HG02884 (cell line): Measurements from ENCODE around the gene TNIP2.
"Not testable (repeated sequence)": the region's sequence is repeated elsewhere in the genome, so short reads cannot be mapped to it uniquely, and the experiment has no call there.

Experiments used
- ATAC-seq: cut with Tn5 transposase; IDR thresholded peaks from one replicate; pipeline ENCODE4 v1.9.1; 2021; ENCODE audit warnings: mild to moderate bottlenecking, moderate library complexity; ENCODE audit not compliant: unreplicated experiment

The TNIP2 gene

DNA sequence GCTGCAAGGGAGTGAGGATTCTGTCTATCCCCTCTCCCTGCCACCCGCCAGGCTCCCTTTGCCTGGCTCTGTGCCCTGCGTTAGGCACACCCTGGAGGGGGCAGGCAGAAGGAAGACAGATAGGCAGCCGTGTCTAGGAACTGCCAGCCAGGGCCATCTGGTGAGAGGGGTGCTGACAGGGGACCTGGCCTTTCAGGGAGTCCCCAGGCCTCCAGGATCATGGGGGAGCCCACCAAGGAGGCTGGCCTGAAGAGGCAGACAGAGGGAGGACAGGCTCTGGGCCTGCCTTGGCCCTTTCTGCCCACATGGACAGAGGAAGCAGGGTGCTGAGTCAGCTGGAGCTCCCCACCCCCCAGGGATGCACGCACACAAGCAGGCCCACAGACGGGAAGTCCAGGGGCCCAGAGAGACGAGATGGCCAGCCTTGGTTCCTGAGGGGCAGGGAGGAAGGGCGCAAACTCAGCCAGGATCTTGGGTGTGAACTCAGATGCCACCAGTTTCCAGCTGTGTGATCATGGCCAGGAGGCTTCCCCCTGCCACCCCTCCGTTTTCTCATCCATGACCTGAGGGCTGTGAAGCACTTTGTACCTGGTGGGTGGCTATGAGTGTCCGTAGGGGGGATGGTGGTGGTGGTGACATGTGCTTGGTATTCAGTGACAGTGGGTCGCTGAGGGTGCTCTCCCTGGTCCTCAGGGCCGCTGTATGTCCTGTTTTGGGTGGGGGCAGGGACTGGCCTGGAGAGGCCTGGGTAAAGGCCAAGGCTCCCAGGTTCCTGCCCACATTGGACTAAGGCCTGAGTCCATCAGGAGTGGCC is 38.6 kb upstream of the TNIP2 start:
- no peak for ATAC-seq

- no peak for ATAC-seq
Measured at GRCh38 chr4:2793586-2794485, 37.7 kb upstream of the TNIP2 start.

DNA sequence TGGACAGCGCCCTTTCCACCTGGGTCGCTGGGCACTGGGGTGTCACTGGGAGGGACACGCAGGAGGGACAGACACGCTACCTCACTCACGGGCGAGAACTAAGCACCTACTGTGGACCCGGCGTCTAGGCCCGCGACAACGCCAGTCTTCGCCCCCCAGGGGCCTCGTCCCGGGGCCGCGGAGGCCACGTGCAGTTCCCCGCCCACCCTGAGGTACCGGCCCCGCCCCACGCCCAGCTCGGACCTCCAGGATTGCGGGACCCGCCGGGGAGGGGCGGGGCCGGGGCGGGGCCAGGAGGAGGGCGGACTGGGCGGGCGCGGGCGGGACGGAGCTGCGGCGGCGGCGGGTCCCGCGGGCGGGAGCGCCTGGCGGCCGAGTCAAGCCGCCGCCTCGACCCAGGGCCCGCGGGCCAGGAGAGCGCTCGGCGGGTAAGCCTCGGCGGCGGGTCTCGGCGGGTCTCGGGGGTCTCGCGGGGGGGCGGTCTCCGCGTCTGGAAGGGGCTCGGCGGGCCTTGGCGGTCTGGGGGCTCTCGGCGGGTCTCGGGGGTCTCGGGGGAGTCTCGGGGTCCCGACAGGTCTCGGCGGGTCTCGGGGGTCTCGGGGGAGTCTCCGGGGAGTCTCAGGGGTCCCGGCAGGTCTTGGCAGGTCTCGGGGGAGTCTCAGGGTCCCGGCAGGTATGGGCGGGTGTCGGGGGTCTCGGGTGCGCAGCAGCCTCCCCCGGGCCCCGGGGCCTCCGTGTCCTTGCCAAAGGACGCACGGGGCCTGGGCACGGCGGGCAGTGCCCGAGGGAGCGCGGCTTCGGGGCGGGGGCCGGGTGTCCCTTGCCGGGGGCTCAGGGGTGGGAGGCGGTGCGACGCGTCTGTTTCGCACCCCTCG is 36.8 kb upstream of the TNIP2 start, which contains the start of gene SH3BP2:
TSS of gene SH3BP2 (plus strand) at position 375 of the 875 bp plus-strand sequence. CDS start 27,533 bp downstream, outside the sequence.
- no peak for ATAC-seq

GRCh38 chr4:2792396-2792710 is 36.2 kb upstream of the TNIP2 start:
- ATAC-seq, result no peak

DNA sequence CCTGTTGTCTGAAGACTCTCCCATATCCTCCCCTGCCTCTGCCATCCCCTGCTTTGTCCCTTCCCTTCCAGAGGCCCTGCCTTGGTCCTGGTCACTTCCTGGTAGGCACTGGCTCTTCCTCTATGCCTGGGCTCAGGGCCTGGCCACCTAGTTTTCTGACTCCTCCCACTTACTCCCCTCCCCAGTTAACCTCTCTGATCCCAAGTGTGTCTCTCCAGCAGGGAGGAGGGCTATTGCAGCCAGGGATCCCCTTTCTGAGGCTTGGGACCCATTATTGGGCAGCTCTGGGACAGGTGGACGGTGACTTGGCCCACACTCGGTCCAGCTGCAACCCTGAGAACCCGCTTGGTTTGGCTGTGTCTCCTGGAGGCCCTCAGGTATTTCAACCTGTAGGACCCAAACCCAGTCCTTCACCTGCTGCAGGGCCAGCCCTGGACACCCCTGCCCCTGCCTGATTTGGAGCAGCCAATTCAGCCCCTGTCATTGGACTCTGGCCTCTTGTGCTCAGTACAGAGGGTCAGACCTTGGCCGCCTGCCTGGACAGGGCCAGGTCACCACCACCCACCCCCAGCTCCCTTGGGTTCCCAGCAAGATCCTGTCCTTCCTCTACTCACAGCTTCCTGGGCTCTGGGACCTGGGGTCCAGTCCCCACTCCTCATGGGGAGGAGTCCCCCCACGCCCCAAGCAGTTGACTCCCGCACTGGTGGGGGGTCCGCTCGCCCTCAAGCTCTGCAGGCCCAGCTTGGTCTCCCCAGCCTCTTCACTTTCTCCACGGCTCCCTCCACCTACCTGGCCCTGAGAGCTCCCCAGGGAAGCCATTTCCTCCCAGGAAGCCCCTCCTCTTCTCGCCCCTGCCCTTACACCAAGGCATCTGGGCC is 35.6 kb upstream of the TNIP2 start:
- ATAC-seq, result no peak

DNA sequence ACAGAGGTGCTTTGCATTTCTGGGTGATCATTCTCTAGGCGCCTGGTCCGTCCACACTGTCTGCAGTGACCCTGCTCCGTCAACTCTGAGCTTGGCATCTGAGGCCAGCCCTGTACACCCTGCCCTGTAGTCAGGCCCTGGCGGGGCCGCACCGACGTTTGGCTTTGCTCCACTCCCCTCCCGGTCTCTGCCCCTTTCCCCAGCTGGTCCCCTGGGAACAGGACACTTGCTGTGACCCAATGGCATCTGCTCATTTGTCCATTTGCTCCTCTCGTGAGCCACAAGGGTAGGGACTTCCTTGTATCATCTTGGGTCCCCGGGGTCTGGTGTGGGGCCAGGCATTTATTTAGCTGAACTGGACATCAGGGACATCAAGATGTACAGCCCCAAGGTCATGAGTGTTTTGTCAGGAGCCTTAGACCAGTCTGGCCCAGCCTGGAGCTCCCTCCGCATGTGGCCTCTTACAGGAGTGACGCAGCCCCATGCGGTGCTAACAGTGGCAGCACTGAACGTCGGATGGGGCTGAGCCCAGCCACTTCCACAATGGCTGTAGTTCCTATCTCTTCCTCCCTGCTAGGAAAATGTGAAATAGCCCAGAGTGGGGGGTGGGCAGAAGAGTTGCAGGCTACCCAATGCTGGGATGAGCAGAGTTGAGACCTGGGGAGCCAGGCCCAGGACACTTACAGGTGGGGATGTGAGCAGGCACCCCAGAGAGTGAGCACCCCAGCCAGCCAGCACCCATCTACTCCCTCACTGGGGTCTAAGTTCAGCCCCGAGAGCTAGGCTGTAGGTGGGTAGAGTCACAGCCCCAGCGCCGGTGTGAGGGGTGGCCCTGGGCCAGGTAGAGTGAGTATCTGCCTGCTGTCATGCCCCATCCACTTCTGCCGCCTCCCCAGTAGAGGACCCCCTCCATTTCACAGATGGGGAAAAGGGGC is 34.7 kb upstream of the TNIP2 start:
- no peak for ATAC-seq

- ATAC-seq, result no peak
Measured at GRCh38 chr4:2789793-2790582, 33.9 kb upstream of the TNIP2 start.

GRCh38 chr4:2789351-2789750 is 33.2 kb upstream of the TNIP2 start:
- no peak for ATAC-seq

DNA sequence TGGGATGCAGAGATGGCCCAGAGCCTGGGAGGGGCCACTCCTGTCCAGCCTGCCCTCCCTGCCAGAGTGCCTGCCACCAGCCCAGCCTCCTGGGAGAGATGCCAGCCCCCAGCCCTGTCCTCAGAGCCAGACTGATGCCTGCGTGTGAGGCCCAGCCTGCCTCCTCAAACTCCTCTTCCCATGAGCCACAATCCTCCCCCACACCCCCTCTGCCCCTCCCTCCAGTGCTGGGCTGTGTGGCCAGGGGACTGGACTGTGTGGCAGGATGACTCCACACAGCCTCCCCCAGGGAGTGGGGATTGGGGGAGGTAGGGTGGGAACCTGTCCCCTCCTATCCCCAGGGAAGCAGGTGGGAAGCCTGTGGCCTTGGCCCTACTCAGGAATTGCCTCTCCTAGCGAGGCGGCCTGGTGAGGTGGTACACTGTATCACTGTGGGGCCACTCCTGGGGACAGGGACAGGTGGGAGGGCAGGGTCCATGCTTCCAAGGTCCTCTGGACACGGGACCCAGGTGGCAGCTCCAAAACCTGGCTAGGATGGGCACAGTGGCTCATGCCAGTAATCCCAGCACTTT is 32.5 kb upstream of the TNIP2 start:
- ATAC-seq, result no peak

GRCh38 chr4:2788101-2788500 is 32.0 kb upstream of the TNIP2 start:
- no peak for ATAC-seq

DNA sequence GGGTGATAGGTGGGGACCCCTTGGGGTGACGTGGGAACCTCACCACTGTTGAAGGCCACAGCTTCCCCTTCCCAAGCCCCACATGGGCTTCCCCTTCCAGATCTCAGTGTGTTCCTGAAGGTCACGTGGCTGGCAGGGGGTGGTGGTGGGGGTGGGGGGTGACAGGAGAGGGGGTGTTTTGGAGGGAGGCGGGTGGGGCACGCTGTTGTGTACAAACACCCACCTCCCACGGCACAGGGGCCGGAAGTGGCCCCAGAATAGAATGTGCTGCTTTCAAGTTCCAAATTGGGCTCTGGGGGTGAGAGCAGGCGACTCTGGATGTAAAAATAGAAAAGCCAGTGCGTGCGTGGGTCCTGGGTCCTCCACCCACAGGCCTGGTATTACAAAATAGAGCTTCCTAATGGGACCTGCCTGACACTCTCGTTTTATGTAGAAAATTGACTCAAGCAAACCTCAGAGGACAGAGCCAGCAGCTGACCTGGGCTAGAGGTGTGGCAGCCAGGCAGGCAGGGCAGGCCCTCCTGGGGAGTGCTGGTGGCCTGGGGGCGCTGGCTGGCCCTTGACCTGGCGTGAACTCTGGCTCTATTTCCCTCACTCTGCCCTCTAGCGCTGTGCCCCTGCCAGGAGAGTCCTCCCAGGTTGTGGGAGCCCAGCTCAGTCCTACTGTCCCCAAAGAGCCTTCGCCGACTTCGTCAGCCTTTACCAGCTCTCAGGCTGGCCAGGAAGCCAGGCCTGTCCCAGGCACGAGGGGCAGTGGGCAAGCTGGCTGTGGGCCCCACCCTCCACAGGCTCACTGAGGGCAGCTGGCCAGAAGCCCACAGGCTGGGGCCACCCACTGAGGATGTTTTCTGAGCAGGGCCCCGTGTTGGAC is 31.3 kb upstream of the TNIP2 start:
- ATAC-seq, result peak; percentile 70

DNA sequence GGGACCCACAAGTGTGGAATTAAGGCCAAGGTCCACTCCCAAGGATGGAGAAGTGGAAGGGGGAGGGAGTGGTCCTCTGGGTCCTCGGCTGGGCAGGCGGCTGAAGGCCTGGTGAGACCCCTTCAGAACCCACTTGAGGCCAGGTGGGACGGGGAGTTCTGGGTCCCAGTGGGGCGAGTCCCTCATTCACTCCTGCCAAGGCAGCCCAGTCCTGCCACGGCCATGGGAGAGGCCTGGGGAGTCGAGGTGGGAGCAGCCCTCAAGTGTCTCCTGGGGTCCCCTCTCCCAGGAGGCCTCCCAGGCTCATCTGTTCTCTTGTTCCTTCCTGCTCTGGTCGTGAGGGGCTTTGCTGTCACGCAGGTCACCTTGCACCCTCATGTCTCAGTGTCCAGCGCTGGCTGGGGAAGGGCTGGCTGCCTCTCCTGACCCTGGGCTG is 30.7 kb upstream of the TNIP2 start:
- peak; percentile 5 for ATAC-seq

GRCh38 chr4:2786152-2786671 is 30.1 kb upstream of the TNIP2 start:
- ATAC-seq, result no peak

- ATAC-seq, result no peak
Measured at GRCh38 chr4:2785613-2786012, 29.5 kb upstream of the TNIP2 start.

DNA sequence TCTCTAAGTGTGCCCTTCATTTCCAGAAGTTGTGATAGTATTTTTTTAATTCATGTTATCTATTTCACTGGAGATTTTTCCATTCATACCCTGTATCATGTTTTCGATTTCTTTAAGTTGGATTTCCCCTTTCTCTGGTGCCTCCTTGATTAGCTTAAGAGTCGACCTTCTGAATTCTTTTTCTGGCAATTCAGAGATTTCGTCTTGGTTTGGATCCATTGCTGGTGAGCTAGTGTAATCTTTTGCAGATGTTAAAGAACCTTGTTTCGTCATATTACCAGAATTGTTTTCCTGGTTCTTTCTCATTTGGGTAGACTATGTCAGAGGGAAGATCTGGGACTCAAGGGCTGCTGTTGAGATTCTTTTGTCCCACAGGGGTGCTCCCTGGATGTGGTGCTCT is 27.7 kb upstream of the TNIP2 start:
- no peak for ATAC-seq

DNA sequence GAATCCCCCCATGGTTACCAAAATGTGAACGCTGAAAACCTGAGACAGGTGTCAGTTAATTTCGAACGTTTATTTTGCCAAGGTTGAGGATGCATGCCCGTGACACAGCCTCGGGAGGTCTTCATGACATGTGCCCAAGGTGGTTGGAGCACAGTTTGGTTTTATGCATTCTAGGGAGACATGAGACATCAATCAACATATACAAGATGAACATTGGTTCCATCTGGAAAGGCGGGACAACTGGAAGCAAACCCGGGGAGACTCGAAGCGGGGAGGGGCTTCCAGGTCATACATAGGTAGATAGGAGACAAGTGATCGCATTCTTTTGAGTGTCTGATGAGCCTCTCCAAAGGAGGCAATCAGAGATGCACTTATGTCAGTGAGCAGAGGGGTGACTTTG is 25.8 kb upstream of the TNIP2 start:
- ATAC-seq, result no peak

DNA sequence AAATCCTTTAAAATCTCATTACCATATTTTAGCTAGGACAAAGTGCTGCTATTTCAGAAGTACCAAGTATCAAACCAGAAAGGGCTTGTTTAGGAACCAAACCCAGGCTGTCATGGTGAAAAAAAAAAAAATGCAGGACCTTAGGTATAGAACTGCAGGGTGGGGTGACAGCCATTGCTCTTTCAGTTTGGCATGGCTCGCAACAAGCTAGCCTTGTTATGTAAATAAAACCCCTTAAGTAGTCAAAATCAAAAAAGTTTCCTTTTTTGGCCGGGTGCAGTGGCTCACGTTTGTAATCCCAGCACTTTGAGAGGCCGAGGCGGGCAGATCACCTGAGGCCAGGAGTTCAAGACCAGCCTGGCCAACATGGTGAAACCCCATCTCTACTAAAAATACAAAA is 24.5 kb upstream of the TNIP2 start:
- ATAC-seq, result not testable (repeated sequence)
